GM12873 (cell line): ENCODE data around the gene TMEM132C.

Source experiments
- CTCF ChIP-seq: IDR thresholded peaks from 2 replicates; pipeline ENCODE4 v1.5.1; 2012; ENCODE audit warnings: low read depth, mild to moderate bottlenecking, moderate library complexity, low read length, control low read depth; ENCODE audit not compliant: insufficient read depth; ENCODE audit errors: missing control alignments

TMEM132C gene

GRCh38 chr12:128649902-128650301, 382.9 kb downstream of the TMEM132C start:
- TF ChIP-seq CTCF, result no peak

- TF ChIP-seq CTCF, result no peak
Measured at GRCh38 chr12:128652136-128652751, 385.3 kb downstream of the TMEM132C start.

GRCh38 chr12:128654468-128654867, 387.5 kb downstream of the TMEM132C start:
- no peak for TF ChIP-seq CTCF

GRCh38 chr12:128657378-128657777, 390.4 kb downstream of the TMEM132C start:
- TF ChIP-seq CTCF, result no peak

- no peak for TF ChIP-seq CTCF
Measured at GRCh38 chr12:128660532-128661225, 393.7 kb downstream of the TMEM132C start.

GRCh38 chr12:128661226-128661569, 394.2 kb downstream of the TMEM132C start:
- TF ChIP-seq CTCF, result no peak

GRCh38 chr12:128662101-128662500, 395.1 kb downstream of the TMEM132C start:
- no peak for TF ChIP-seq CTCF
